Mucosa of rectum (tissue), 2 donors: ENCODE data around the gene PRKCA.

ENCODE experiments used
- H3K27ac ChIP-seq, 2 donors: one replicate each; pipeline ENCODE4 v1.7.0; 2013; ENCODE audit warnings: inconsistent platforms in 2 of 2, low read depth in 2 of 2, low read length in 2 of 2
- H3K27me3 ChIP-seq, 2 donors: one replicate each; pipeline ENCODE4 v1.7.0; 2013; ENCODE audit warnings: low read length in 2 of 2; ENCODE audit not compliant: control insufficient read depth in 2 of 2, insufficient read depth in 2 of 2
- H3K36me3 ChIP-seq, 2 donors: one replicate each; pipeline ENCODE4 v1.7.0; 2013; ENCODE audit warnings: low read length in 2 of 2; ENCODE audit not compliant: control insufficient read depth in 2 of 2, insufficient read depth in 2 of 2
- H3K4me1 ChIP-seq, 2 donors: one replicate each; pipeline ENCODE4 v1.7.0; 2013; ENCODE audit warnings: low read length in 2 of 2, mild to moderate bottlenecking in 1 of 2; ENCODE audit not compliant: control insufficient read depth in 2 of 2, insufficient read depth in 2 of 2
- H3K4me3 ChIP-seq, 2 donors: one replicate each; pipeline ENCODE4 v1.7.0; 2013; ENCODE audit warnings: low read length in 2 of 2
- H3K9ac ChIP-seq, 2 donors: one replicate each; pipeline ENCODE4 v1.7.0; 2013; ENCODE audit warnings: low read length in 2 of 2, low read depth in 1 of 2, mild to moderate bottlenecking in 1 of 2
- H3K9me3 ChIP-seq, 2 donors: one replicate each; pipeline ENCODE4 v1.7.0; 2013; ENCODE audit warnings: low read length in 2 of 2; ENCODE audit not compliant: control insufficient read depth in 2 of 2
- donor health status: healthy.
- donor health status: Normal muscosa, but diverticular disease.

The PRKCA gene

GRCh38 chr17:66555605-66556004 lies 253.2 kb downstream of the PRKCA start:
- Histone ChIP-seq H3K9me3 (peaks cover 0 to 2% of the 10 kb centered on the region in 2 donors), H3K27ac (no peak overlapping the region)

GRCh38 chr17:66557200-66557599 lies 254.8 kb downstream of the PRKCA start:
- H3K4me1 ChIP-seq, result peaks cover 0 to 2% of the 10 kb centered on the region in 2 donors
- no peak overlapping the region for H3K9ac ChIP-seq
- peaks cover 0 to under 1% of the 10 kb centered on the region in 2 donors for H3K9me3 ChIP-seq
- H3K4me3 ChIP-seq, result no peak overlapping the region
- no peak overlapping the region for H3K27ac ChIP-seq
- no peaks in the 10 kb centered on the region for H3K27me3 ChIP-seq
- no peaks in the 10 kb centered on the region for H3K36me3 ChIP-seq

More at GRCh38 chr17:66555605-66556004, 253.2 kb downstream of the PRKCA start:
- H3K36me3 ChIP-seq, result no peaks in the 10 kb centered on the region
- H3K27me3 ChIP-seq, result no peaks in the 10 kb centered on the region
- no peak overlapping the region for H3K4me3 ChIP-seq
- H3K9ac ChIP-seq, result no peak overlapping the region
- H3K4me1 ChIP-seq, result peaks cover 0 to 3% of the 10 kb centered on the region in 2 donors

GRCh38 chr17:66557886-66558285 lies 255.5 kb downstream of the PRKCA start:
- no peaks in the 10 kb centered on the region for H3K4me1 ChIP-seq
- H3K27me3 ChIP-seq, result no peaks in the 10 kb centered on the region
- H3K9me3 ChIP-seq, result no peaks in the 10 kb centered on the region
- H3K4me3 ChIP-seq, result no peak overlapping the region
- no peaks in the 10 kb centered on the region for H3K36me3 ChIP-seq
- no peak overlapping the region for H3K9ac ChIP-seq
- no peak overlapping the region for H3K27ac ChIP-seq

- no peaks in the 10 kb centered on the region for H3K4me1 ChIP-seq
- H3K36me3 ChIP-seq, result no peaks in the 10 kb centered on the region
- no peaks in the 10 kb centered on the region for H3K27me3 ChIP-seq
- no peak overlapping the region for H3K9ac ChIP-seq
- H3K27ac ChIP-seq, result no peak overlapping the region
- H3K4me3 ChIP-seq, result no peak overlapping the region
- H3K9me3 ChIP-seq, result no peaks in the 10 kb centered on the region
Observed at GRCh38 chr17:66560691-66561090, 258.3 kb downstream of the PRKCA start.

GRCh38 chr17:66562119-66562518 lies 259.7 kb downstream of the PRKCA start:
- H3K27ac ChIP-seq, result no peak overlapping the region
- H3K4me1 ChIP-seq, result no peaks in the 10 kb centered on the region
- H3K4me3 ChIP-seq, result no peak overlapping the region
- H3K36me3 ChIP-seq, result no peaks in the 10 kb centered on the region
- no peaks in the 10 kb centered on the region for H3K27me3 ChIP-seq
- no peak overlapping the region for H3K9ac ChIP-seq
- H3K9me3 ChIP-seq, result no peaks in the 10 kb centered on the region

- no peaks in the 10 kb centered on the region for H3K27me3 ChIP-seq
- no peaks in the 10 kb centered on the region for H3K4me1 ChIP-seq
- H3K27ac ChIP-seq, result no peak overlapping the region
- no peaks in the 10 kb centered on the region for H3K9me3 ChIP-seq
- no peaks in the 10 kb centered on the region for H3K36me3 ChIP-seq
- no peak overlapping the region for H3K4me3 ChIP-seq
- no peak overlapping the region for H3K9ac ChIP-seq
Observed at GRCh38 chr17:66564992-66565465, 262.6 kb downstream of the PRKCA start.

GRCh38 chr17:66567234-66568170 lies 265.1 kb downstream of the PRKCA start:
- Histone ChIP-seq H3K27ac (no peak overlapping the region), H3K9me3 (no peaks in the 10 kb centered on the region), H3K9ac (no peak overlapping the region), H3K27me3 (no peaks in the 10 kb centered on the region), H3K36me3 (no peaks in the 10 kb centered on the region), H3K4me1 (no peaks in the 10 kb centered on the region), H3K4me3 (no peak overlapping the region)

- Histone ChIP-seq H3K9ac (no peak overlapping the region), H3K36me3 (no peaks in the 10 kb centered on the region), H3K27me3 (no peaks in the 10 kb centered on the region), H3K4me1 (no peaks in the 10 kb centered on the region), H3K4me3 (no peak overlapping the region), H3K27ac (no peak overlapping the region), H3K9me3 (no peaks in the 10 kb centered on the region)
Observed at GRCh38 chr17:66569572-66569971, 267.2 kb downstream of the PRKCA start.

GRCh38 chr17:66570447-66571195 lies 268.2 kb downstream of the PRKCA start:
- Histone ChIP-seq H3K9ac (no peak overlapping the region), H3K4me3 (no peak overlapping the region), H3K27me3 (no peaks in the 10 kb centered on the region)

GRCh38 chr17:66571745-66572144 lies 269.3 kb downstream of the PRKCA start:
- Histone ChIP-seq H3K4me1 (no peaks in the 10 kb centered on the region), H3K36me3 (no peaks in the 10 kb centered on the region), H3K27ac (no peak overlapping the region), H3K27me3 (no peaks in the 10 kb centered on the region), H3K9ac (no peak overlapping the region), H3K4me3 (no peak overlapping the region), H3K9me3 (no peaks in the 10 kb centered on the region)

More at GRCh38 chr17:66570447-66571195, 268.2 kb downstream of the PRKCA start:
- H3K4me1 ChIP-seq, result no peaks in the 10 kb centered on the region
- H3K36me3 ChIP-seq, result no peaks in the 10 kb centered on the region
- no peaks in the 10 kb centered on the region for H3K9me3 ChIP-seq
- H3K27ac ChIP-seq, result no peak overlapping the region
